Keratinocyte (primary cell): Measurements from ENCODE around the gene HCRTR1. TPM values are rescaled to one million over a fixed set of nuclear protein-coding genes. Genes with fewer than 3 reads are reported as not detected.

Experiments used
- DNase-seq: peaks from one replicate; pipeline ENCODE4 v3.0.0-alpha.2; 2011; ENCODE audit warnings: low read depth, missing footprints, low spot score
- FAIRE-seq: peaks from 2 replicates; lab custom pipeline; 2011; peaks lifted over from hg19 to GRCh38; lab: Jason Lieb, UNC
- H2AFZ ChIP-seq: 2 replicates; pipeline ENCODE4 v1.6.0; 2012; ENCODE audit warnings: low read length, control low read depth, inconsistent platforms; ENCODE audit not compliant: control insufficient read depth
- H3K27ac ChIP-seq: 2 replicates; pipeline ENCODE4 v1.5.1; 2011; ENCODE audit warnings: low read length; ENCODE audit not compliant: control insufficient read depth, insufficient read depth
- H3K27me3 ChIP-seq: 3 replicates; pipeline ENCODE4 v1.6.0; 2011; ENCODE audit warnings: low read length; ENCODE audit not compliant: control insufficient read depth, insufficient read depth; ENCODE audit errors: extremely low read depth
- H3K36me3 ChIP-seq, 2 experiments: 2 replicates in 1 of 2; 3 replicates in 1 of 2; pipeline ENCODE4 v1.5.1; 2011; ENCODE audit warnings: low read length in 2 of 2, mild to moderate bottlenecking in 1 of 2; ENCODE audit not compliant: control insufficient read depth in 2 of 2, insufficient read depth in 2 of 2; ENCODE audit errors: extremely low read depth in 1 of 2
- H3K4me1 ChIP-seq: 3 replicates; pipeline ENCODE4 v1.5.1; 2011; ENCODE audit warnings: low read length; ENCODE audit not compliant: control insufficient read depth, insufficient read depth; ENCODE audit errors: extremely low read depth
- H3K4me2 ChIP-seq: 3 replicates; pipeline ENCODE4 v1.6.0; 2011; ENCODE audit warnings: low read depth, low read length; ENCODE audit not compliant: control insufficient read depth, insufficient read depth; ENCODE audit errors: extremely low read depth
- H3K4me3 ChIP-seq, 3 experiments: fragments of 200-600 bp in 1 of 3; sonication (generic) in 1 of 3; 2 replicates in 2 of 3; 3 replicates in 1 of 3; pipeline ENCODE4 v1.5.1; 2011 to 2016; ENCODE audit warnings: low read length in 3 of 3, mild to moderate bottlenecking in 3 of 3, control low read depth in 2 of 3, inconsistent platforms in 1 of 3, low read depth in 1 of 3, mixed read lengths in 1 of 3, mixed run types in 1 of 3, moderate library complexity in 1 of 3; ENCODE audit not compliant: control insufficient read depth in 2 of 3, insufficient read depth in 2 of 3; ENCODE audit errors: extremely low read depth in 1 of 3
- H3K79me2 ChIP-seq: 2 replicates; pipeline ENCODE4 v1.6.0; 2012; ENCODE audit warnings: low read length; ENCODE audit not compliant: control insufficient read depth, insufficient read depth
- H3K9ac ChIP-seq: 3 replicates; pipeline ENCODE4 v1.6.0; 2011; ENCODE audit warnings: low read length; ENCODE audit not compliant: control insufficient read depth, insufficient read depth; ENCODE audit errors: extremely low read depth
- H3K9me1 ChIP-seq: 3 replicates; pipeline ENCODE4 v1.6.0; 2011; ENCODE audit warnings: low read length; ENCODE audit not compliant: control insufficient read depth, insufficient read depth; ENCODE audit errors: extremely low read depth
- H3K9me3 ChIP-seq: 2 replicates; pipeline ENCODE4 v1.5.1; 2012; ENCODE audit warnings: low read depth, low read length; ENCODE audit not compliant: control insufficient read depth
- H4K20me1 ChIP-seq: 3 replicates; pipeline ENCODE4 v1.6.0; 2011; ENCODE audit warnings: low read length; ENCODE audit not compliant: control insufficient read depth, insufficient read depth; ENCODE audit errors: extremely low read depth
- EZH2 ChIP-seq: IDR thresholded peaks from one replicate; pipeline ENCODE4 v1.6.1; 2012; ENCODE audit warnings: inconsistent platforms, mild to moderate bottlenecking, low read length, moderate library complexity
- dilution Hi-C: fragments of 300-500 bp; cut with MboI; formaldehyde crosslinking; loops from one replicate; pipeline ENCODE4 v1.7.0; 2020; ENCODE audit warnings: low sequenced_read_pairs; ENCODE audit not compliant: extremely low pct_ligation_motif_present
- polyA plus RNA-seq, 5 experiments: library from polyadenylated mRNA; depleted of rRNA in 3 of 5; stranded (reverse) in 3 of 5; stranded (forward) in 1 of 5; unstranded in 1 of 5; fragments of >200 nt; gene quantifications; 1 replicate in 1 of 5; 2 replicates in 3 of 5; 3 replicates in 1 of 5; pipeline versions ENCODE4 v1.2.1 to v1.2.3, GENCODE V29; 2011 to 2012; ENCODE audit warnings: missing spikeins in 2 of 5, low read depth in 1 of 5, low replicate concordance in 1 of 5
- TF ChIP-seq, protein P1 (sequence below), 3 experiments: IDR thresholded peaks in 1 of 3; conservative IDR thresholded peaks in 1 of 3; optimal IDR thresholded peaks in 1 of 3; 2 replicates in 2 of 3; 3 replicates in 1 of 3; pipeline versions ENCODE3 to v1.5.1; 2011; ENCODE audit warnings: low read length in 3 of 3, mild to moderate bottlenecking in 3 of 3, moderate library complexity in 2 of 3, control low read depth in 1 of 3, inconsistent platforms in 1 of 3; ENCODE audit not compliant: insufficient read depth in 2 of 3; ENCODE audit errors: extremely low read depth in 1 of 3

Gene HCRTR1
- polyA plus RNA-seq, 1 donor (not counting 4 experiments of a cell fraction or from before 2014, with no cell fraction given): not detected

- Histone ChIP-seq H3K27me3 (no peaks in the 10 kb centered on the region), H4K20me1 (no peaks in the 10 kb centered on the region), H3K9me3 (no peaks in the 10 kb centered on the region), H3K9ac (no peak overlapping the region), H3K27ac (no peak overlapping the region), H3K9me1 (peaks cover 3% of the 10 kb centered on the region), H3K79me2 (no peaks in the 10 kb centered on the region), H3K4me2 (no peak overlapping the region), H2AFZ (no peak overlapping the region), H3K4me3 (no peak overlapping the region), H3K4me1 (peaks cover 29% of the 10 kb centered on the region), H3K36me3 (peaks cover 24 to 53% of the 10 kb centered on the region in 2 experiments)
- TF ChIP-seq, protein P1, sequence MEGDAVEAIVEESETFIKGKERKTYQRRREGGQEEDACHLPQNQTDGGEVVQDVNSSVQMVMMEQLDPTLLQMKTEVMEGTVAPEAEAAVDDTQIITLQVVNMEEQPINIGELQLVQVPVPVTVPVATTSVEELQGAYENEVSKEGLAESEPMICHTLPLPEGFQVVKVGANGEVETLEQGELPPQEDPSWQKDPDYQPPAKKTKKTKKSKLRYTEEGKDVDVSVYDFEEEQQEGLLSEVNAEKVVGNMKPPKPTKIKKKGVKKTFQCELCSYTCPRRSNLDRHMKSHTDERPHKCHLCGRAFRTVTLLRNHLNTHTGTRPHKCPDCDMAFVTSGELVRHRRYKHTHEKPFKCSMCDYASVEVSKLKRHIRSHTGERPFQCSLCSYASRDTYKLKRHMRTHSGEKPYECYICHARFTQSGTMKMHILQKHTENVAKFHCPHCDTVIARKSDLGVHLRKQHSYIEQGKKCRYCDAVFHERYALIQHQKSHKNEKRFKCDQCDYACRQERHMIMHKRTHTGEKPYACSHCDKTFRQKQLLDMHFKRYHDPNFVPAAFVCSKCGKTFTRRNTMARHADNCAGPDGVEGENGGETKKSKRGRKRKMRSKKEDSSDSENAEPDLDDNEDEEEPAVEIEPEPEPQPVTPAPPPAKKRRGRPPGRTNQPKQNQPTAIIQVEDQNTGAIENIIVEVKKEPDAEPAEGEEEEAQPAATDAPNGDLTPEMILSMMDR (optimal IDR thresholded peaks at IDR 0.05 in 1 of 3, IDR thresholded peaks at IDR 0.05 in 1 of 3, conservative IDR thresholded peaks at IDR 0.05 in 1 of 3; ENCODE audit: extremely low read depth in 1 of 3, insufficient read depth in 2 of 3, low read length in 3 of 3): no peak
- dilution Hi-C loops: no loop called here
- FAIRE-seq (no peak), DNase-seq (no peak)
Observed at GRCh38 chr1:31664528-31664927, 47.0 kb downstream of the HCRTR1 start.

- Histone ChIP-seq H3K4me1 (peaks cover 37% of the 10 kb centered on the region), H3K4me2 (no peak overlapping the region), H3K27ac (peak overlapping the region; percentile 75), H3K9ac (no peak overlapping the region), H3K36me3 (peaks cover 20 to 53% of the 10 kb centered on the region in 2 experiments), H2AFZ (no peak overlapping the region), H4K20me1 (no peaks in the 10 kb centered on the region), H3K79me2 (no peaks in the 10 kb centered on the region), H3K9me3 (no peaks in the 10 kb centered on the region), H3K4me3 (no peak overlapping the region), H3K9me1 (peaks cover 3% of the 10 kb centered on the region), H3K27me3 (no peaks in the 10 kb centered on the region)
- TF ChIP-seq, protein P1 (optimal IDR thresholded peaks at IDR 0.05 in 1 of 3, IDR thresholded peaks at IDR 0.05 in 1 of 3, conservative IDR thresholded peaks at IDR 0.05 in 1 of 3; ENCODE audit: extremely low read depth in 1 of 3, insufficient read depth in 2 of 3, low read length in 3 of 3): no peak
- TF ChIP-seq EZH2: no peak
- FAIRE-seq (no peak), DNase-seq (no peak)
- dilution Hi-C loops: no loop called here
Observed at GRCh38 chr1:31665234-31665878, 47.9 kb downstream of the HCRTR1 start.
